Thoracic aorta (tissue), 2 donors: Measurements from ENCODE around the gene PEX14. TPM values are rescaled to one million over a fixed set of nuclear protein-coding genes. Genes with fewer than 3 reads are reported as not detected.

Experiments
- ATAC-seq: fragments of 150-250 bp; one replicate; pipeline ENCODE4 v1.8.0; 2017; ENCODE audit warnings: low read depth; ENCODE audit not compliant: insufficient number of reproducible peaks, low FRiP score
- DNase-seq: peaks from one replicate; pipeline ENCODE4 v3.0.0-alpha.2; 2020; ENCODE audit warnings: low spot score
- H3K27ac ChIP-seq, 2 donors: fragments of 200-600 bp; sonication (generic); 1 replicate in 1 of 2; 2 replicates in 1 of 2; pipeline ENCODE4 v1.5.1; 2016; ENCODE audit warnings: mild to moderate bottlenecking in 2 of 2, moderate library complexity in 2 of 2
- H3K27me3 ChIP-seq: fragments of 200-600 bp; sonication (generic); replicated peaks from 2 replicates; pipeline ENCODE4 v1.6.0; 2016; ENCODE audit warnings: mild to moderate bottlenecking; ENCODE audit not compliant: insufficient read depth
- H3K36me3 ChIP-seq: fragments of 200-600 bp; sonication (generic); one replicate; pipeline ENCODE4 v1.5.1; 2016
- H3K4me1 ChIP-seq, 2 donors: fragments of 200-600 bp; sonication (generic); 1 replicate in 1 of 2; 2 replicates in 1 of 2; pipeline versions ENCODE4 v1.5.1 to v1.6.0; 2016; ENCODE audit warnings: low read depth in 2 of 2, mild to moderate bottlenecking in 1 of 2; ENCODE audit not compliant: control insufficient read depth in 1 of 2
- H3K4me3 ChIP-seq: fragments of 200-600 bp; sonication (generic); 2 replicates; pipeline ENCODE4 v1.5.1; 2016; ENCODE audit warnings: mild to moderate bottlenecking
- H3K9me3 ChIP-seq: fragments of 200-600 bp; sonication (generic); 2 replicates; pipeline ENCODE4 v1.5.1; 2016
- total RNA-seq, 2 donors: library from RNA; depleted of rRNA; stranded (reverse); fragments of >200 nt; gene quantifications; one replicate each; pipeline versions ENCODE4 v1.1.0 to v1.2.3, GENCODE V29; 2016
- TF ChIP-seq, protein P1 (sequence below): fragments of 200-600 bp; sonication (generic); IDR thresholded peaks from one replicate; pipeline ENCODE4 v1.5.1; 2019; ENCODE audit warnings: antibody characterized with exemption

The PEX14 gene
- total RNA-seq, 2 donors from 2014 or later, result 11.5 to 22.6 TPM

- Histone ChIP-seq H3K36me3 (no peaks in the 10 kb centered on the region), H3K27ac (no peak overlapping the region), H3K27me3 (no peaks in the 10 kb centered on the region), H3K4me3 (no peak overlapping the region), H3K9me3 (no peaks in the 10 kb centered on the region), H3K4me1 (peaks cover 0 to under 1% of the 10 kb centered on the region in 2 donors)
- TF ChIP-seq, protein P1, sequence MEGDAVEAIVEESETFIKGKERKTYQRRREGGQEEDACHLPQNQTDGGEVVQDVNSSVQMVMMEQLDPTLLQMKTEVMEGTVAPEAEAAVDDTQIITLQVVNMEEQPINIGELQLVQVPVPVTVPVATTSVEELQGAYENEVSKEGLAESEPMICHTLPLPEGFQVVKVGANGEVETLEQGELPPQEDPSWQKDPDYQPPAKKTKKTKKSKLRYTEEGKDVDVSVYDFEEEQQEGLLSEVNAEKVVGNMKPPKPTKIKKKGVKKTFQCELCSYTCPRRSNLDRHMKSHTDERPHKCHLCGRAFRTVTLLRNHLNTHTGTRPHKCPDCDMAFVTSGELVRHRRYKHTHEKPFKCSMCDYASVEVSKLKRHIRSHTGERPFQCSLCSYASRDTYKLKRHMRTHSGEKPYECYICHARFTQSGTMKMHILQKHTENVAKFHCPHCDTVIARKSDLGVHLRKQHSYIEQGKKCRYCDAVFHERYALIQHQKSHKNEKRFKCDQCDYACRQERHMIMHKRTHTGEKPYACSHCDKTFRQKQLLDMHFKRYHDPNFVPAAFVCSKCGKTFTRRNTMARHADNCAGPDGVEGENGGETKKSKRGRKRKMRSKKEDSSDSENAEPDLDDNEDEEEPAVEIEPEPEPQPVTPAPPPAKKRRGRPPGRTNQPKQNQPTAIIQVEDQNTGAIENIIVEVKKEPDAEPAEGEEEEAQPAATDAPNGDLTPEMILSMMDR, result no peak
- DNase-seq (no peak), ATAC-seq (no peak)
Measured at GRCh38 chr1:10489291-10490055, 14.7 kb downstream of the PEX14 start.

DNA sequence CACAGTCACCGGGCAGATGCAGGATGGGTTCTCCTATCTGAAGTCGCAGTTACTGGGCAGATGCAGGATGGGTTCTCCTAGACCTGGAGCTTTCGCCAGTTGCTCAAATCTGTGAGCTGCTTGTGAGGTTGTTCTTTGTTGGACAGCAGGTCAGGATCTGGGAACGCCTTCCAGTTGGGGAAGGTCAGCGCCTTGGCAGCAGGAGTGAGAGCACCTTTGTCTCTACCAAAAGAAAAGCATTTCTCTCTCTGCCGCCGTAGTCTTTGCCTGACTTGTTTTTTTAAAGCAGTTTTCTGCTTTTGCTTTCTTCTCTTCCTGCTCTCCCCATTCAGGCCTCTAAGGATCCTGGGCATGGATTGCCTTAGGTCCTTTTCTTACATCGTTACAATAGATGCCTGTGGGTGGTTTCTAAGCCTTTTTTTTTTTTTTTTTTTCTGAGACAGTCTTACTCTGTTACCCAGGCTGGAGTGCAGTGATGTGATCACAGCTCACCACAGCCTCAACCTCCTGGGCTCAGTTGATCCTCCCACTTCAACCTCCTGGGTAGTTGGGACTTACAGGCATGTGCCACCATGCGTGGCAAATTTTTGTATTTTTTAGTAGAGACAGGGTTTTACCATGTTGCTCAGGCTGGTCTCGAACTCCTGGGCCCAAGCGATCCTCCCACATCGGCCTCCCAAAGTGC, 15.7 kb downstream of the PEX14 start:
- TF ChIP-seq, protein P1, result no peak
- Histone ChIP-seq H3K9me3 (no peaks in the 10 kb centered on the region), H3K36me3 (no peaks in the 10 kb centered on the region), H3K4me3 (no peak overlapping the region), H3K27me3 (no peaks in the 10 kb centered on the region), H3K4me1 (peaks cover 7 to 10% of the 10 kb centered on the region in 2 donors), H3K27ac (no peak overlapping the region)
- DNase-seq (no peak), ATAC-seq (no peak)

GRCh38 chr1:10494418-10494753, 19.6 kb downstream of the PEX14 start:
- no peaks in the 10 kb centered on the region for H3K9me3 ChIP-seq
- H3K27me3 ChIP-seq, result no peaks in the 10 kb centered on the region
- no peak for DNase-seq
- H3K27ac ChIP-seq, result no peak overlapping the region
- TF ChIP-seq, protein P1, result no peak
- no peak for ATAC-seq
- H3K36me3 ChIP-seq, result peaks cover 7% of the 10 kb centered on the region
- H3K4me3 ChIP-seq, result peak overlapping the region; percentile 69
- peaks cover 7 to 12% of the 10 kb centered on the region in 2 donors for H3K4me1 ChIP-seq

GRCh38 chr1:10494754-10495474, 20.2 kb downstream of the PEX14 start:
- H3K9me3 ChIP-seq, result no peaks in the 10 kb centered on the region
- TF ChIP-seq, protein P1, result peak; percentile 97
- no peak overlapping the region for H3K27ac ChIP-seq
- H3K36me3 ChIP-seq, result peaks cover 7% of the 10 kb centered on the region
- DNase-seq (no peak), ATAC-seq (peak; percentile 51)
- peaks cover 7 to 12% of the 10 kb centered on the region in 2 donors for H3K4me1 ChIP-seq
- H3K27me3 ChIP-seq, result no peaks in the 10 kb centered on the region
- peak overlapping the region; percentile 69 for H3K4me3 ChIP-seq

- H3K4me3 ChIP-seq, result peak overlapping the region; percentile 69
- H3K4me1 ChIP-seq, result peaks cover 7 to 12% of the 10 kb centered on the region in 2 donors
Measured at GRCh38 chr1:10495475-10495817, 20.7 kb downstream of the PEX14 start.

More at GRCh38 chr1:10495475-10495817, 20.7 kb downstream of the PEX14 start:
- Histone ChIP-seq H3K27me3 (no peaks in the 10 kb centered on the region), H3K27ac (no peak overlapping the region), H3K36me3 (peaks cover 7% of the 10 kb centered on the region), H3K9me3 (no peaks in the 10 kb centered on the region)
- DNase-seq (no peak), ATAC-seq (no peak)
- TF ChIP-seq, protein P1, result no peak
